K562 treated with DMSO at 1 percent for 48 hours (cell line): Measurements from ENCODE around the gene NASP. TPM values are rescaled to one million over a fixed set of nuclear protein-coding genes. Genes with fewer than 3 reads are reported as not detected.

Experiments
- total RNA-seq: library from RNA; unstranded; fragments of 300-600 nt; gene quantifications from 2 replicates; pipeline ENCODE4 v1.2.3, GENCODE V29; 2022; ENCODE audit warnings: low replicate concordance; ENCODE audit errors: extremely low read depth

NASP gene
- not detected in 2 replicates for total RNA-seq

GRCh38 chr1:45583666-45584350 is at the start of gene NASP:
NASP (plus strand) TSS chr1:45584041; CDS start chr1:45584147, 106 bp downstream.

GRCh38 chr1:45550401-45551351 is 33.2 kb upstream of the NASP start, which contains the start of gene AKR1A1:
AKR1A1 (plus strand) TSS chr1:45550826; CDS start chr1:45561795, 10,969 bp downstream.

GRCh38 chr1:45623972-45624371 is 40.1 kb downstream of the NASP start, which contains the start of gene CCDC17:
CCDC17 (minus strand) TSS chr1:45624054; CDS start chr1:45623909, 145 bp downstream.

Other genes starting within 250 kb of the NASP start
- gene TOE1, start 243.9 kb upstream of the NASP start, total RNA-seq, result not detected in 2 replicates
- gene MUTYH, start 243.6 kb upstream of the NASP start, total RNA-seq, result not detected in 2 replicates
- gene TESK2, start 92.9 kb upstream of the NASP start, total RNA-seq, result not detected in 2 replicates
- not detected in 2 replicates for gene CCDC163, start 84.0 kb upstream of the NASP start, total RNA-seq
- not detected in 2 replicates for gene MMACHC, start 83.7 kb upstream of the NASP start, total RNA-seq
- 660 and 1,271 TPM in 2 replicates for gene PRDX1, start 62.2 kb upstream of the NASP start, total RNA-seq
- gene AKR1A1, start 33.2 kb upstream of the NASP start, total RNA-seq, result 594 TPM in 1 of 2 replicates, not detected in the other
- gene CCDC17, start 40.0 kb downstream of the NASP start, total RNA-seq, result not detected in 2 replicates
- not detected in 2 replicates for gene GPBP1L1, start 102.5 kb downstream of the NASP start, total RNA-seq
- not detected in 2 replicates for gene TMEM69, start 104.1 kb downstream of the NASP start, total RNA-seq
- not detected in 2 replicates for gene IPP, start 166.6 kb downstream of the NASP start, total RNA-seq
- not detected in 2 replicates for gene MAST2, start 219.6 kb downstream of the NASP start, total RNA-seq